ENCODE data around the gene PXK.

GRCh38 chr3:58432905-58433304 is 100.2 kb downstream of the PXK start:
- TF ChIP-seq CTCF (IDR thresholded peaks at IDR 0.05) (no peak), POLR2A (IDR thresholded peaks at IDR 0.05) (no peak)
